ENCODE data around the gene AK1. TPM values are rescaled to one million over a fixed set of nuclear protein-coding genes. Genes with fewer than 3 reads are reported as not detected.

AK1 gene
- total and polyA plus RNA-seq, 9 of the 15 experiments (the other 6 are each of a cell fraction or from before 2014, with no cell fraction given), result 10.1 to 71.8 (median 39.0) TPM

GRCh38 chr9:127848756-127849504 lies 28.5 kb downstream of the AK1 start:
- intact Hi-C loops (cut with micrococcal nuclease), result no loop called here
- Histone ChIP-seq H3K9ac (ENCODE audit: insufficient read depth in 1 of 2, low read depth in 2 of 2, low read length in 2 of 2) (no peak overlapping the region), H3K4me2 (ENCODE audit: insufficient read depth, low read length) (0 out of 2 replicates have a peak overlapping the region, but pooled peaks have one; percentile 3), H3K27ac (ENCODE audit: extremely low read depth, low read depth, low read length) (peak overlapping the region; percentile 25; the same call in 1 of the 3 replicates), H3K27me3 (ENCODE audit: control insufficient read depth in 2 of 2, insufficient read depth in 2 of 2, low read length in 2 of 2) (no peaks in the 10 kb centered on the region), H3K9me1 (ENCODE audit: control insufficient read depth, insufficient read depth, low read length) (peaks cover 3% of the 10 kb centered on the region), H3K79me2 (ENCODE audit: control insufficient read depth, insufficient read depth, low read length) (no peaks in the 10 kb centered on the region), H2AFZ (ENCODE audit: low read depth, low read length) (no peak overlapping the region), H3K4me3 (no peak overlapping the region), H3K36me3 (ENCODE audit: control insufficient read depth, insufficient read depth, low read length) (no peaks in the 10 kb centered on the region), H3K9me3 (replicated peaks; ENCODE audit: control insufficient read depth, insufficient read depth, low read depth, low read length) (peaks cover 17% of the 10 kb centered on the region), H4K20me1 (replicated peaks; ENCODE audit: control insufficient read depth, insufficient read depth, low read length) (no peaks in the 10 kb centered on the region), H3K4me1 (replicated peaks in 1 of 2; ENCODE audit: control insufficient read depth in 2 of 2, insufficient read depth in 2 of 2, low read length in 2 of 2) (peaks cover 23 to 32% of the 10 kb centered on the region in 2 experiments)
- FAIRE-seq, result no peak
- DNase-seq (ENCODE audit: extremely low read depth in 1 of 4, low spot score in 3 of 4), result no peak
- ChIA-PET CTCF (ENCODE audit: low intra/inter-chr PET ratio) (no interaction called here), POLR2A (no interaction called here)
- in situ Hi-C loops (cut with MboI), result no loop called here
- BruUV-seq (replicated peaks), result no TSS peak
- WGBS (ENCODE audit: insufficient coverage, low coverage, missing lambda C conversion rate), result 83% methylated on average over 8 of the region's 10 CpGs
- no peak for ATAC-seq
- TF ChIP-seq CTBP1 (IDR thresholded peaks at IDR 0.05; ENCODE audit: borderline replicate concordance) (peak; percentile 41; the same call in 1 of the 2 replicates), USF1 (CRISPR knock-in tag; IDR thresholded peaks at IDR 0.05) (peak; percentile 52; the same call in 1 of the 2 replicates), DMBX1 (CRISPR knock-in tag; IDR thresholded peaks at IDR 0.05; ENCODE audit: borderline replicate concordance) (no peak), AFF1 (IDR thresholded peaks at IDR 0.05; ENCODE audit: low read depth in 1 of 2, partially characterized antibody in 2 of 2) (peak in 1 of 2 experiments; percentile 52), ZNF57 (CRISPR knock-in tag; IDR thresholded peaks at IDR 0.05) (no peak), TOE1 (IDR thresholded peaks at IDR 0.05; ENCODE audit: borderline replicate concordance) (peak; percentile 49; the same call in 1 of the 2 replicates), TOE1 (CRISPR knock-in tag; IDR thresholded peaks at IDR 0.05; ENCODE audit: borderline replicate concordance, low read depth) (no peak), NCOA1 (IDR thresholded peaks at IDR 0.05; ENCODE audit: low read depth) (peak; percentile 51; the same call in 1 of the 2 replicates), EP300 (IDR thresholded peaks at IDR 0.05; ENCODE audit: low read length) (peak; percentile 44; the same call in 1 of the 2 replicates), L3MBTL2 (IDR thresholded peaks at IDR 0.05) (peak; percentile 25)
- TF ChIP-seq, protein P1, sequence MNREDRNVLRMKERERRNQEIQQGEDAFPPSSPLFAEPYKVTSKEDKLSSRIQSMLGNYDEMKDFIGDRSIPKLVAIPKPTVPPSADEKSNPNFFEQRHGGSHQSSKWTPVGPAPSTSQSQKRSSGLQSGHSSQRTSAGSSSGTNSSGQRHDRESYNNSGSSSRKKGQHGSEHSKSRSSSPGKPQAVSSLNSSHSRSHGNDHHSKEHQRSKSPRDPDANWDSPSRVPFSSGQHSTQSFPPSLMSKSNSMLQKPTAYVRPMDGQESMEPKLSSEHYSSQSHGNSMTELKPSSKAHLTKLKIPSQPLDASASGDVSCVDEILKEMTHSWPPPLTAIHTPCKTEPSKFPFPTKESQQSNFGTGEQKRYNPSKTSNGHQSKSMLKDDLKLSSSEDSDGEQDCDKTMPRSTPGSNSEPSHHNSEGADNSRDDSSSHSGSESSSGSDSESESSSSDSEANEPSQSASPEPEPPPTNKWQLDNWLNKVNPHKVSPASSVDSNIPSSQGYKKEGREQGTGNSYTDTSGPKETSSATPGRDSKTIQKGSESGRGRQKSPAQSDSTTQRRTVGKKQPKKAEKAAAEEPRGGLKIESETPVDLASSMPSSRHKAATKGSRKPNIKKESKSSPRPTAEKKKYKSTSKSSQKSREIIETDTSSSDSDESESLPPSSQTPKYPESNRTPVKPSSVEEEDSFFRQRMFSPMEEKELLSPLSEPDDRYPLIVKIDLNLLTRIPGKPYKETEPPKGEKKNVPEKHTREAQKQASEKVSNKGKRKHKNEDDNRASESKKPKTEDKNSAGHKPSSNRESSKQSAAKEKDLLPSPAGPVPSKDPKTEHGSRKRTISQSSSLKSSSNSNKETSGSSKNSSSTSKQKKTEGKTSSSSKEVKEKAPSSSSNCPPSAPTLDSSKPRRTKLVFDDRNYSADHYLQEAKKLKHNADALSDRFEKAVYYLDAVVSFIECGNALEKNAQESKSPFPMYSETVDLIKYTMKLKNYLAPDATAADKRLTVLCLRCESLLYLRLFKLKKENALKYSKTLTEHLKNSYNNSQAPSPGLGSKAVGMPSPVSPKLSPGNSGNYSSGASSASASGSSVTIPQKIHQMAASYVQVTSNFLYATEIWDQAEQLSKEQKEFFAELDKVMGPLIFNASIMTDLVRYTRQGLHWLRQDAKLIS (CRISPR knock-in tag; IDR thresholded peaks at IDR 0.05), result no peak
